NCI-H1417 treated with DMSO at 0.1 percent for 48 hours (cell line): Measurements from ENCODE around the gene NOP9.

Experiments
- DNase-seq: peaks from one replicate; lab custom pipeline; 2025; lab: John Stamatoyannopoulos, UW

The NOP9 gene

DNA sequence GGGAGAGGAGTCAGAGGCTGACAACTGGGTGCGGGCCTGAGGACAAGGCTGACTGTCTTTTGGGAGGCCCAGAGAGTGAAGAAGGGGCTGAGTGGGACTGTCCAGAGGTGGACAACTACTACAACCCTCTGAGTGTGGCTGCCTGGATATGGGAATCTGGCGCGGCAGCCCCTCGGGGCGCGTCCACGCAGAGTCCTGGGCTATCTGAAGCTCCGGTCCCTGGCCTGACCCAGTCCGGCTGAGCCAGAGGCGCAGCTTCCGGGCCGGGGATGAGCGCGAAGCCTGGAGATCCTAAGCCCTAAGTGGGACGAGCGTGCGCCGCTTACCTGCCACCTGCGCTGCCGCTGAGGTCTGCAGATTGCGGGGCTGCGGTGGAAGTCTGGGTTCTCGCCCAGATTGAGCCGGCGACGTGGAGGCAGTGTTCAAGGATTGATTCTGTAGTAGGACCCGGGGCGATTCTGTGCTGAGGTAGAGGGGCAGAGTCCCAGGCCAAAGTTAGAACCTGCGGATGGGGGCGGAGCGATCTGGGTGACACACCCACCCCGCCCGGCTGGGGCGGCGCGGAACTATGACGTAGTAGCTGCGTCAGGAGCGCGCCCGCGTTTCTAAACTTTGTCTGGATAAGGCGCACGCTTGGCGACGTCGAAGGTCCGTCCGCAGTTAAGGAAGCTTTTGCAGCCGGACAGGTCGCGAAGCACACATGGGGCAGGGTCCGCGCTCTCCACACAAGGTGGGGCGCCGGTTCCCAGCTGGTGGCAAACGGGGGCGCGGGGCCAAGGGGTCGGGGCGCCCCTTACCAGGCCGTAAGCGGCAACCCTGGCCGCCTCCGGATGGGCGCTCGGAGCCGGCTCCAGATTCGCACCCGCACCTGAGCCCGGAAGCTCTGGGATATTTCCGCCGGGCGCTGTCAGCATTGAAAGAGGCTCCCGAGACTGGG is at the start of gene NOP9, which contains the start of gene DHRS1:
Gene NOP9 (plus strand): TSS at position 596 of the 937 bp plus-strand sequence. CDS start 105 bp downstream, at position 701.
Gene DHRS1 (minus strand): TSS at position 526 of the 937 bp plus-strand sequence. CDS start 674 bp downstream, outside the sequence.
- peak; percentile 16 for DNase-seq

DNA sequence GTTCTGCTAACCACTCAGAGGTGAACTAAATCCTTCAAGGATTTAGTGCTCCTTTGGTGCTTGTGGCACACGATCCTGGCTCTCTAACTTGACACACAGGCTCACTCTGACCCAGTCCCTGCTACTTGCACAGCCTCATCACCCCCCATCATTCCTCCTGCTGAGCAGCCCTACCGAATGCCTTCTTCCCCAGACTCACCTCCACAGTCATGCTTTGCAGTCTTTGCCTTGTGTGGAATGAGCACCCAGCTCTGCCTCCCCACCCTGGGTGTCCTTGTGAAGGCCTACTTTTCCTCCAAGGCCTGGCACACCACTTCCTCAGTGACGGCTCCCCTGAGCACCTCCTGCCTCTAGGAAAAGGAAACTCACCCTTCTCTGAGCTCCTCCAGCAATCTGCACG is 49.3 kb upstream of the NOP9 start:
- no peak for DNase-seq

DNA sequence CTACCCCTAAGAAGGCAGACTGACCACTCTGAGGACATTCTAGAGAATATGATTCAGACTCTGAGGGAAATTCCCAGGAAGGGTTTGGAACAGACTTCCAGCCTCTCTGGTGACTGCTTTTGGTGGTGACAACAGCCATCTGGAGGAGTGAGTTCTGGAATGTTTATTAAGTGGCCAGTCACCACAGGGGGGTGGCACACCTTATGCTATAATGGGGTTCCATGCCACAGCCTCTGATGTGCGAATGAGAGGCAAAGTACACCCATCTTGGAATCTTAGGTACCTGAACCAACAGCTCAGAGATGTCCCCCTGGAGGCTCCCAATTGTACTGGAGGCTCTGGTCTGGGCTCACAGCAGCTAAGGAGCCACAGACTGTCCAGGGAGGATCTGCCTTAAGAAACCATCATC is 47.8 kb upstream of the NOP9 start:
- DNase-seq = no peak

GRCh38 chr14:24252289-24253124 is 47.1 kb upstream of the NOP9 start:
- no peak for DNase-seq

- no peak for DNase-seq
These were observed 45.7 kb upstream of the NOP9 start for GRCh38 chr14:24253936-24254335.

DNA sequence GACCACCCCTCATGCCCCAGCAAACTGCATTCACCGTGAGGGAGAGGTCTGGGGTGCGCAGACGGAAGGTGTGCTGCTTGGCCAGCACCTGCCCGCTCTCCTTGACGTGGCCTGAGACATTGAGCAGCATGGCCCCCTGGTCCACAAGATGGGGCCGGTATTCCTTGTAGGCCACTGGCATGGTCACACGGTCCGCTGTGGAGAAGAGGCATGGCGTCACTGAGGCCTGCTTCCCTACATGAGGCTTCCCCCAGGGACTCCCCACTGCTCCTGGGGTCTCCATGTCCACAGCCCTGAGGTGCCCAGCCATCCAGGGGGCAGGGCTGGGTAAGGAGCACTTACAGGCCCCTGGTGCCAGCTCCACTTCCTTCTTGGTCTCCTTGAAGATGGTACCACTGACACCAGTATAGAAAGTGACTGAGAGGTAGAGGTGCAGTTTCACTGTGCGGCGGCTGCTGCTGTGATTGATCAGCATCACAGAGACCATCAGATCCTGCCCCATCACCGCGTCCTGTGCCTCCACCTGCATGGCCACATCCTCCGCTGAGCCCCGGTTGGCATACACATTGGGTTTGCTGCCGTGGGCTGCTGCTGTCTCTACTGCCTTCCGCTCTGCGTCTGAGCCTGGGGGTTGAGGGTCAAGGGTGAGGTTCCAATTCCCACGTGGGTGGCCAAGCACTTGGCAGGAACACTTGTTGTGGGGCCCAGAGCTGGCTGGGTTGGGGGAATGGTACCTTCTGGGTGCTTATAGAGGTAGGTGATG is 44.8 kb upstream of the NOP9 start:
- DNase-seq = no peak

DNA sequence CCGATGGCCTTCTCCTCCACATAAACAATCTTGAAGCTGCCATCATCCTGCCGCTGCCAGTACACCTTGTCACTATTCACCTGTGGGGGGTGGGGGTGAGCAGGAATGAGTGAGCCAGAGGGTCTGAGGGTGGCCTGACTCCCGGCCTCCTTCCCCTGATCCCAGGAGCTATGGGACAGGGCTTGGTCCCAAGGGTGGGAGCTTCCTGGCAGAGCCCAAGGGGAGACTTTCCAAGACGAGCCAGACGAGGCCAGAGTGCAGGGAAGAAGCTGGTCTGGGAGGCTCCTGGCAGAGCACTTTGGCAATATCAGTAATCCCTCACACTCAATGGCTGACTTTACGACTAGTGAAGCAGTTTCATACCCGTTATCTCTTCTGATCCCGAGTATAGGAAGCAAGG is 44.2 kb upstream of the NOP9 start:
- DNase-seq = no peak

GRCh38 chr14:24255931-24256711 is 43.5 kb upstream of the NOP9 start:
- DNase-seq = no peak

DNA sequence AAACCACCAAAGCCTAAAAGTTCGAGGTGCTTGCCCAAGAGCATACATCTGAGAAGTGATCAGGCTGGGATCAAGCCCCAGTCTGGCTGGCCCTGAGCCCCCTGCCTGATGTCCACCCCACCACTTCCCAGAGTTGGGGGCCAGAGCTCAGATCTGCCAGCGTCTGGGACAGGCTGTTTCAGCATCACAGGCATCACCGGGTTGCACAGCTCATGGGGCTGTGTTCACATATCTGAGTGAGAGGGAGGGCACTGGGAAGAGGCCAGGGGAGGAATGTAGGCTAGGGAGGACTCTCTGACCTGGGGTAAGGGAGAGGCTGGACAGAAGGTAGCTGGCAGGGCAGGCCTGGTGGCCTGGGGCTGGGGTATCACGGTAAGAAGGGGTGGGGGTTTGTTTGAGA is 42.7 kb upstream of the NOP9 start:
- DNase-seq = no peak

DNA sequence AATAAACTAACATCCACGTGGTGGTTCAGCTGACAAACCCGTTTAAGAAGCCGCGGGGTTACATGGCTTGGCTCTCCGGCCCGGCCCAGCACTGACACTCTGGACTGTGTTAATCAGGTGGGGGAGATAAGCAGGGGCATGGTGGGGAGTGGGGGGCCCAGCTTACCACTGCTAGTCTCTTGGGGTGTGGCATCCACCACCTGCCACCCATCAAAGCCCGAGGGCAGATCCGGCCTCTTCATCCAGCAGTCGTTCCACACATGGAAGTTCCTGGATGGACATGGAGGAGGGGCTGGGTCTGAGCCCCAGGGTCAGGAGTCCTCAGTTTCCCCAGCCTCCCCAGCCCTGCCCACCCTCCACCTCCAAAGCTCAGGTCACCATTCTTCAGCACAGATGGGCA is 41.5 kb upstream of the NOP9 start:
- no peak for DNase-seq

GRCh38 chr14:24258548-24259265 is 40.9 kb upstream of the NOP9 start:
- DNase-seq = no peak

GRCh38 chr14:24259282-24260025 is 40.2 kb upstream of the NOP9 start:
- no peak for DNase-seq

GRCh38 chr14:24260026-24260779 is 39.4 kb upstream of the NOP9 start:
- no peak for DNase-seq

GRCh38 chr14:24260780-24261157 is 38.9 kb upstream of the NOP9 start:
- DNase-seq = no peak

DNA sequence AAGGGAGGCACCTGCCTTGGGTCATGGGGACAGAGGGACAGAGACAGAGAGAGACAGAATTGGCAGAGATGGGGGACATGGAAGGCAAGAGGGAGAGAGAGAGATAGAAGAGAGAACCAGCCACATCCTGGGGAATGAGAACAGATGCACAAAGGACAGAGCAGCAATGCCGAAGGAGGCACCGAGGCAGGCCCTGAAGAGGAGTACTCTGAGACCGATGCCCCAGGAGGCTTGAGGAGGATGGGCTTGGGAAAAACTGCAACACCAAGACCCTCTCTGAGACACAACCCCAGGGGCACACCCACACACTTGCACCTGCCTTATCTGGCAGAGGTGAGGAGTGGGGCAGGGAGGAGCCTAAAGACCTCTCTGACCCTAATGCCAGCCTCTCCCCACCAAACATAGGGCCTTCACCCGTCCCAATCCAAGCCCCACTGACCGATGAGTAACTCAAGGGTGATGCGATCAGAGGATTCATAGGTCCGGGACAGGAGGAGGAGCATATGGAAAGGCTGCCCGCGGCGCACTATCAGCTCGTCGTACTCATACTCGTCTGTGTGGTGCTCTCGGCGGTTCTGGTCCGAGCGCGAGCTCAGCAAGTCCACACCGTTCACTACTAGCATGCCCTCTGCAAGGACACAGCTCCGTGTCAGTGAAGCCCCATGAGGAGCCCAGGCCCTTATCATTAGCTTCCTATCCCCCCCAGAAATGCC is 38.2 kb upstream of the NOP9 start:
- DNase-seq = no peak

DNA sequence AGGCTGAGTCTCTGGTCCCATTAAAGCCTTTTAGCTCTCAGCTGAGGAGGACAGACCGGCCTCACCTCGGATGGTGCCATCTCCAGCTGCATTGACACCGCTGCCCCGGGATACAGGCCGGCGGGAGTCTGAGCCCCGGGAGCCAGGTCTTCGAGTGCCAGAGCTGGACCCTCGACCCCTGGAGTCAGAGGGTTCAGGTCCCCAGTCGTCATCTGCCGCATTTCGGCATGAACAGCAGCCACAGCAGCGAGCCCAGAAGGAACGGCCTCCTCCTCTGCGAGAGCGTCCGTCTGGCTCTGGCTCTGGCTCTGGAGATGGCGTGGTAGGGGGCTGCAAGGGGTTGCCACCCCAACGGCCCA is 37.7 kb upstream of the NOP9 start:
- DNase-seq = no peak

- DNase-seq = no peak
These were observed 36.6 kb upstream of the NOP9 start, which contains the start of gene TGM1 for GRCh38 chr14:24262821-24263733. TGM1 (minus strand) TSS chr14:24263177; CDS start chr14:24262352, 825 bp downstream.
